Measurements from ENCODE around the gene CITED1. TPM values are rescaled to one million over a fixed set of nuclear protein-coding genes. Genes with fewer than 3 reads are reported as not detected.
"Not testable (repeated sequence)": the region's sequence is repeated elsewhere in the genome, so short reads cannot be mapped to it uniquely, and the experiment has no call there.

CITED1 gene
- total and polyA plus RNA-seq, 7 experiments from 2014 or later: 1.5 TPM; not detected in 6

GRCh38 chrX:72346302-72346949 is 40.7 kb upstream of the CITED1 start:
- peaks cover 0 to 15% (median 0%) of the 10 kb centered on the region in 7 donors for H3K4me1 Mint-ChIP-seq
- Histone ChIP-seq H3K27ac (ENCODE audit: low read depth, low read length) (no peak overlapping the region), H3K27me3 (ENCODE audit: control insufficient read depth in 2 of 2, insufficient read depth in 2 of 2, low read length in 2 of 2) (no peaks in the 10 kb centered on the region), H3K4me3 (ENCODE audit: low read length) (no peak overlapping the region), H3K36me3 (ENCODE audit: control insufficient read depth in 2 of 3, insufficient read depth in 3 of 3, low read length in 3 of 3) (peaks cover 0 to 6% (median 0%) of the 10 kb centered on the region in 3 experiments), H3K4me1 (ENCODE audit: control insufficient read depth in 2 of 2, insufficient read depth in 2 of 2, low read length in 2 of 2) (no peaks in the 10 kb centered on the region), H3K9me3 (ENCODE audit: control insufficient read depth in 2 of 3, low read length in 3 of 3) (no peaks in the 10 kb centered on the region)
- H3K4me3 Mint-ChIP-seq: no peak overlapping the region
- no peak overlapping the region for H3K27ac Mint-ChIP-seq
- POLR2A ChIA-PET: no interaction called here
- peaks cover 5 to 13% (median 10%) of the 10 kb centered on the region in 5 donors for H3K36me3 Mint-ChIP-seq
- no peak for ATAC-seq
- no peaks in the 10 kb centered on the region for H3K27me3 Mint-ChIP-seq
- H3K9me3 Mint-ChIP-seq: no peaks in the 10 kb centered on the region
- DNase-seq: no peak
- CTCF ChIA-PET: no interaction called here
- intact Hi-C loops (cut with micrococcal nuclease): no loop called here

- H3K4me1 ChIP-seq (ENCODE audit: control insufficient read depth in 2 of 2, insufficient read depth in 2 of 2, low read length in 2 of 2): no peaks in the 10 kb centered on the region
- no peaks in the 10 kb centered on the region for H3K27me3 Mint-ChIP-seq
- no peak for DNase-seq
- intact Hi-C loops (cut with micrococcal nuclease): no loop called here
- POLR2A ChIA-PET: no interaction called here
- no peak overlapping the region for H3K27ac Mint-ChIP-seq
- no peaks in the 10 kb centered on the region for H3K9me3 Mint-ChIP-seq
- no peak overlapping the region for H3K4me3 Mint-ChIP-seq
- H3K4me1 Mint-ChIP-seq: peaks cover 0 to 4% (median 0%) of the 10 kb centered on the region in 7 donors
- no peaks in the 10 kb centered on the region for H3K27me3 ChIP-seq (ENCODE audit: control insufficient read depth in 2 of 2, insufficient read depth in 2 of 2, low read length in 2 of 2)
- H3K4me3 ChIP-seq (ENCODE audit: low read length): no peak overlapping the region
- no peak for ATAC-seq
- CTCF ChIA-PET: no interaction called here
- no peak overlapping the region for H3K27ac ChIP-seq (ENCODE audit: low read depth, low read length)
- peaks cover 0 to 16% (median 7%) of the 10 kb centered on the region in 5 donors for H3K36me3 Mint-ChIP-seq
- H3K9me3 ChIP-seq (ENCODE audit: control insufficient read depth in 2 of 3, low read length in 3 of 3): no peaks in the 10 kb centered on the region
- H3K36me3 ChIP-seq (ENCODE audit: control insufficient read depth in 2 of 3, insufficient read depth in 3 of 3, low read length in 3 of 3): no peaks in the 10 kb centered on the region
Measured at GRCh38 chrX:72340626-72341025, 34.9 kb upstream of the CITED1 start.

GRCh38 chrX:72340041-72340440 is 34.3 kb upstream of the CITED1 start:
- Mint-ChIP-seq H3K27ac (no peak overlapping the region), H3K27me3 (no peaks in the 10 kb centered on the region), H3K9me3 (no peaks in the 10 kb centered on the region), H3K36me3 (peaks cover 0 to 19% (median 7%) of the 10 kb centered on the region in 5 donors), H3K4me3 (no peak overlapping the region), H3K4me1 (peaks cover 0 to 4% (median 0%) of the 10 kb centered on the region in 7 donors)
- intact Hi-C loops (cut with micrococcal nuclease): no loop called here
- no peak for DNase-seq
- ATAC-seq: no peak
- ChIA-PET POLR2A (no interaction called here), CTCF (no interaction called here)
- Histone ChIP-seq H3K27ac (ENCODE audit: low read depth, low read length) (no peak overlapping the region), H3K27me3 (ENCODE audit: control insufficient read depth in 2 of 2, insufficient read depth in 2 of 2, low read length in 2 of 2) (no peaks in the 10 kb centered on the region), H3K36me3 (ENCODE audit: control insufficient read depth in 2 of 3, insufficient read depth in 3 of 3, low read length in 3 of 3) (no peaks in the 10 kb centered on the region), H3K4me1 (ENCODE audit: control insufficient read depth in 2 of 2, insufficient read depth in 2 of 2, low read length in 2 of 2) (no peaks in the 10 kb centered on the region), H3K4me3 (ENCODE audit: low read length) (no peak overlapping the region), H3K9me3 (ENCODE audit: control insufficient read depth in 2 of 3, low read length in 3 of 3) (no peaks in the 10 kb centered on the region)

- Histone ChIP-seq H3K4me3 (ENCODE audit: low read length) (no peak overlapping the region), H3K4me1 (ENCODE audit: control insufficient read depth in 2 of 2, insufficient read depth in 2 of 2, low read length in 2 of 2) (no peaks in the 10 kb centered on the region), H3K36me3 (ENCODE audit: control insufficient read depth in 2 of 3, insufficient read depth in 3 of 3, low read length in 3 of 3) (no peaks in the 10 kb centered on the region), H3K9me3 (ENCODE audit: control insufficient read depth in 2 of 3, low read length in 3 of 3) (no peaks in the 10 kb centered on the region), H3K27ac (ENCODE audit: low read depth, low read length) (no peak overlapping the region), H3K27me3 (ENCODE audit: control insufficient read depth in 2 of 2, insufficient read depth in 2 of 2, low read length in 2 of 2) (no peaks in the 10 kb centered on the region)
- Mint-ChIP-seq H3K36me3 (peaks cover 0 to 19% (median 9%) of the 10 kb centered on the region in 5 donors), H3K4me1 (peaks cover 0 to 13% (median 5%) of the 10 kb centered on the region in 7 donors), H3K27me3 (no peaks in the 10 kb centered on the region), H3K27ac (no peak overlapping the region), H3K9me3 (peaks cover 0 to 2% (median 0%) of the 10 kb centered on the region in 11 donors), H3K4me3 (no peak overlapping the region)
- no peak for DNase-seq
- intact Hi-C loops (cut with micrococcal nuclease): no loop called here
- no peak for ATAC-seq
- CTCF ChIA-PET: no interaction called here
- POLR2A ChIA-PET: no interaction called here
Measured at GRCh38 chrX:72330131-72330530, 24.4 kb upstream of the CITED1 start.

GRCh38 chrX:72326605-72327300 is 21.0 kb upstream of the CITED1 start:
- Mint-ChIP-seq H3K9me3 (peaks cover 0 to 1% (median 0%) of the 10 kb centered on the region in 11 donors), H3K27ac (no peak overlapping the region), H3K4me3 (no peak overlapping the region), H3K36me3 (peaks cover 0 to 11% (median 9%) of the 10 kb centered on the region in 5 donors), H3K27me3 (no peaks in the 10 kb centered on the region), H3K4me1 (peaks cover 0 to 6% (median 2%) of the 10 kb centered on the region in 7 donors)
- ATAC-seq (no peak), DNase-seq (no peak)
- Histone ChIP-seq H3K27me3 (ENCODE audit: control insufficient read depth in 2 of 2, insufficient read depth in 2 of 2, low read length in 2 of 2) (no peaks in the 10 kb centered on the region), H3K9me3 (ENCODE audit: control insufficient read depth in 2 of 3, low read length in 3 of 3) (no peaks in the 10 kb centered on the region), H3K36me3 (ENCODE audit: control insufficient read depth in 2 of 3, insufficient read depth in 3 of 3, low read length in 3 of 3) (no peaks in the 10 kb centered on the region), H3K4me3 (ENCODE audit: low read length) (no peak overlapping the region), H3K4me1 (ENCODE audit: control insufficient read depth in 2 of 2, insufficient read depth in 2 of 2, low read length in 2 of 2) (no peaks in the 10 kb centered on the region), H3K27ac (ENCODE audit: low read depth, low read length) (no peak overlapping the region)
- ChIA-PET CTCF (no interaction called here), POLR2A (no interaction called here)
- intact Hi-C loops (cut with micrococcal nuclease): no loop called here

GRCh38 chrX:72319651-72320050 is 13.9 kb upstream of the CITED1 start:
- H3K4me1 ChIP-seq (ENCODE audit: control insufficient read depth in 2 of 2, insufficient read depth in 2 of 2, low read length in 2 of 2); H3K4me1 Mint-ChIP-seq; H3K4me3 ChIP-seq (ENCODE audit: low read length); H3K36me3 Mint-ChIP-seq; intact Hi-C loops (cut with micrococcal nuclease); POLR2A ChIA-PET; CTCF ChIA-PET; H3K27me3 Mint-ChIP-seq; H3K27ac ChIP-seq (ENCODE audit: low read depth, low read length); H3K4me3 Mint-ChIP-seq; DNase-seq; H3K27ac Mint-ChIP-seq; H3K9me3 ChIP-seq (ENCODE audit: control insufficient read depth in 2 of 3, low read length in 3 of 3); H3K27me3 ChIP-seq (ENCODE audit: control insufficient read depth in 2 of 2, insufficient read depth in 2 of 2, low read length in 2 of 2); H3K9me3 Mint-ChIP-seq; H3K36me3 ChIP-seq (ENCODE audit: control insufficient read depth in 2 of 3, insufficient read depth in 3 of 3, low read length in 3 of 3); ATAC-seq: not testable (repeated sequence)

- Histone ChIP-seq H3K27ac (ENCODE audit: low read depth, low read length) (no peak overlapping the region), H3K4me3 (ENCODE audit: low read length) (no peak overlapping the region), H3K9me3 (ENCODE audit: control insufficient read depth in 2 of 3, low read length in 3 of 3) (no peaks in the 10 kb centered on the region), H3K27me3 (ENCODE audit: control insufficient read depth in 2 of 2, insufficient read depth in 2 of 2, low read length in 2 of 2) (no peaks in the 10 kb centered on the region), H3K36me3 (ENCODE audit: control insufficient read depth in 2 of 3, insufficient read depth in 3 of 3, low read length in 3 of 3) (no peaks in the 10 kb centered on the region), H3K4me1 (ENCODE audit: control insufficient read depth in 2 of 2, insufficient read depth in 2 of 2, low read length in 2 of 2) (no peaks in the 10 kb centered on the region)
- Mint-ChIP-seq H3K9me3 (no peaks in the 10 kb centered on the region), H3K4me1 (no peaks in the 10 kb centered on the region), H3K4me3 (no peak overlapping the region), H3K27me3 (peaks cover 0 to 10% (median 0%) of the 10 kb centered on the region in 5 donors), H3K27ac (no peak overlapping the region), H3K36me3 (no peaks in the 10 kb centered on the region)
- CTCF ChIA-PET: no interaction called here
- POLR2A ChIA-PET: no interaction called here
- DNase-seq: no peak
- no peak for ATAC-seq
- intact Hi-C loops (cut with micrococcal nuclease): no loop called here
Measured at GRCh38 chrX:72317139-72317538, 11.4 kb upstream of the CITED1 start.
